Middle frontal gyrus (tissue), 1 donor: ENCODE data around the gene PRPF40A.

Source experiments
- DNase-seq: peaks from one replicate; pipeline ENCODE4 v3.0.0-alpha.2; 2015; ENCODE audit warnings: low spot score; ENCODE audit errors: extremely low spot score

The PRPF40A gene

GRCh38 chr2:152718076-152718908, 1.0 kb upstream of the PRPF40A start, which contains the start of gene ARL6IP6:
TSS of gene ARL6IP6 (plus strand) at chr2:152718620. CDS start at chr2:152718625, 5 bp downstream.
- peak; percentile 86 for DNase-seq

GRCh38 chr2:152716805-152717227, 445 bp downstream of the PRPF40A start:
- DNase-seq: no peak

GRCh38 chr2:152715854-152716428, 1.3 kb downstream of the PRPF40A start:
- no peak for DNase-seq

DNA sequence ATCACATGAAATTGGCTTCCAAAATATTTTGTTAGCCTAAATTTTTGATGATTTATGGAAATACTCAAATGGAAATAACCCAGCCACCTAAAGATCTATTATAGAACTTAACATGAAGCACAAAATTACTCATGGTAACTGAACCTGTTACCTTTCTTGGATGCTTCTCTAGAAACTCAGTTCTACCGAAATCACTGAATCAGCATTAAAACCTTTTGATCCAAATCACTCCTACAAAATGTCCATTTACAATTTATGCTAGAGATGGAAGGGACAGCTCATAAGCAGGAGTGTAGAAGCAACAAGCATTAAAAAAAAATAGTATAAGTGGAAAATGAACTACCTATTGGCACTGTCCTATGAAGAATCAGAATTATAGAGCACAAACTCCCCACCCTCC, 2.1 kb downstream of the PRPF40A start:
- no peak for DNase-seq

DNA sequence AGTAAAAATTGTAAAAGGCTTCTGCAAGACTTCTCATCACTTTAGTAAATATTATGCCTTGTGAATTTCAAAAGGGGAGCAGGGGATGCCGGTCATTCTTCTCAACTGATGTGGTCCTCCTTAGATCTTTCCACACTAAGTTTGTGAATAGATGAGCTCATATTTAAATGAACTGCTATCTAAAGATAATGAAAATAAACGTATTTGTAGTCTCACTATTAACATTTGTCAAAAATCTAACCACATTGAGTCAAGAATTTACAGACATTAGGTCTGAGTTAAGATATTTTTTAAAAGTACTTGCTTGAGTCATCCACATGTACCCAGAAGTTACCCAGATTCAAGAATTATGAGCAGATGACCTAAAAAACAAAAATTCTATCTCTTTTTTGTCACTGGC, 6.5 kb downstream of the PRPF40A start:
- no peak for DNase-seq

GRCh38 chr2:152708742-152709141, 8.5 kb downstream of the PRPF40A start:
- DNase-seq: no peak

DNA sequence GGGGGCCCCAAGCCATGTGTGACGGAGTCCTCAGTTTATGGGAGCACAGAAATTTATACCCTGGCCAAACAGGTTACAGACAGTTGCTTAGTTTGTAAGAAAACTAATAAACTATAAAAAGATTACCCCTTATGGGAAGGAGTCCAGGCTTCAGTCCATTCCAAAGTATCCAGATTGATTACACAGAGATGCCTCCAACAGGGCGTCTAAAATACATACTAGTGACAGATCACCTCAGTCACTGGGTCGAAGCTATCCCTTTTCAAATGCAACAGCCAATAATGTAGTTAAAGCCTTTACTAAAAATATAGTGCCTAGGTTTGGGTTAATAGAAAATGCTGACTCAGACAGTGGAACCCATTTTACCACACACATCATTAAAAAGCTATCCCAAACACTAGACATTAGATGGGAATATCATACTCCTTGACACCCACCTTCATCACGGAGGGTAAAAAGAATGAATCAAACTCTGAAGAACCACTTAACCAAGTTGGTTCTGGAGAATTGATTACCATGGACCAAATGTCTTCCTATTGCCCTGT, 10.7 kb downstream of the PRPF40A start:
- DNase-seq: no peak

- DNase-seq: no peak
Observed at GRCh38 chr2:152701198-152701597, 16.1 kb downstream of the PRPF40A start.

GRCh38 chr2:152696476-152696875, 20.8 kb downstream of the PRPF40A start:
- no peak for DNase-seq

- no peak for DNase-seq
Observed at GRCh38 chr2:152695763-152696162, 21.5 kb downstream of the PRPF40A start.

- no peak for DNase-seq
Observed at GRCh38 chr2:152694161-152694661, 23.1 kb downstream of the PRPF40A start.

GRCh38 chr2:152693033-152693432, 24.2 kb downstream of the PRPF40A start:
- DNase-seq: no peak

DNA sequence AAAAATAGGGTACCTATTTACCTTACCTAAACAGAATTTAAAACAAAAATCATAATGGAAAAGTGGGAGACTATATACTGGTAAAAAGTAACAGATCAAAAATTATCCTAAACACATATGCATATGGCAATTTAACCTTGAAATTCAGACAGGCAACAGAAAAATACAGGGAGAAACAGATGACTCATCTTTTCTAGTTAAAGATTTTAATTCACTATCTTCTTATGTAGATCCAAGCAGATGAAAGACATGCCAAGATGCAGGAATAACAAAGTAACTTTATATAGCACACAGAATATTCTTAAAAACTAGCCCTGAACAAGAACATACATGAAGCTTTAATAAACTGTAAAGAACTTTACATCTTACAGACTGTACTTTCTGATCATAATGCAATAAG, 30.9 kb downstream of the PRPF40A start:
- no peak for DNase-seq

DNA sequence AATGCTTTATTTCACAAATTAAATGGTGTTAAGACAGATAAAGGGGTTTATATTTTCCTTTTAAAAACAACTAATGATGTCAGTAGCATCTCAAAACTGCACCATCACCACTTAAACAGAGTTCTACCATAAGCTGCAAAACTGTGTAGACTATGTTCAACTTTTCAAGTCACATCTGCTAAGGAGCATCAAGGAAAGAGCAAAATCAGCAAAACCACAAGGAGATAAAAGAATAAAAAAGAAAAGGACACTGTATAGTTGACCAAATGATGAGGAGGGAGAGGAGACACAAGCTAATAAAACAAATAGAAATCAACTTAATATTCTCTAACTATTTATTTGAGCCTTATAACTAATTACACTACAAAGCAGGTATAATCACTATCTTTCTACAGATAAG, 33.9 kb downstream of the PRPF40A start:
- no peak for DNase-seq

- DNase-seq: no peak
Observed at GRCh38 chr2:152682663-152683062, 34.6 kb downstream of the PRPF40A start.

- DNase-seq: no peak
Observed at GRCh38 chr2:152678808-152679207, 38.5 kb downstream of the PRPF40A start.

- no peak for DNase-seq
Observed at GRCh38 chr2:152676461-152676860, 40.8 kb downstream of the PRPF40A start.

- DNase-seq: no peak
Observed at GRCh38 chr2:152674334-152674733, 42.9 kb downstream of the PRPF40A start.

DNA sequence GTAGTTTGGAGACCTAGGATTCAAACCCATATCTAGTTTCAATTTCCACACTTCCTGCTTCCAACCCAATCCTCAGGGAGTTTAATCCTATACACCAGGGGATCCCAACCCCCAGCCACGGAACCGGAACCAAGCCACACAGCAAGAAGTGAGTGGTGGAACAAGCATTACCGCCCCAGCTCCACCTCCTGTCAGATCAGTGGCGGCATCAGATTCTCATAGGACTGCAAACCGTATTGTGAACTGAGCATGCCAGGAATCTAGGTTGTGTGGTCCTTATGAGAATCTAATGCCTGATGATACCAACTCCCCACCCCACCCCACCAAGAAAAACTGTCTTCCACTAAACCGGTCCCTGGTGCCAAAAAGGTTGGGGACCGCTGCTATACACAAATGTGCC, 52.5 kb downstream of the PRPF40A start:
- no peak for DNase-seq

GRCh38 chr2:152661076-152661475, 56.2 kb downstream of the PRPF40A start:
- DNase-seq: no peak

DNA sequence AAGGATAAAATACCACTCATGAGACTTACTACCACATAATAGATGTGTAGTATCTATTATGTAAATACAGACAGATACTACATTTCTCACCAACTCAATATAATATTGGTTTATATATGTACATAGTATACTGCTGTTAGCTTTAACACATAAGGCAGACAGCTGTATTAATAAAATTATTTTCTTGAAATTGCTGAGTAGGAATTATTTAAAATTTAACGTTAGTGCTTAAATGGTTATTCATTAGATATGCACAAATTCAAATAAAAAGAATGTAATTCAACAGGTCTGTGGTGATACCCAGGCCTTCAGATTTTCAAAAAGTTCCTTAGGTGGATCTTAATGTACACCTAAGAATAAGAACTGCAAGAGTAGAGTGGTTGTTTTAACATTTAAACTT, 59.0 kb downstream of the PRPF40A start:
- no peak for DNase-seq

GRCh38 chr2:152657043-152657442, 60.2 kb downstream of the PRPF40A start:
- no peak for DNase-seq
